TTC549 (cell line): ENCODE results near the gene BST1.

Experiments used
- FAIRE-seq: peaks from 2 replicates; lab custom pipeline; 2012; peaks lifted over from hg19 to GRCh38; lab: Jason Lieb, UNC

Gene BST1

GRCh38 chr4:15779809-15780208 lies 76.9 kb downstream of the BST1 start:
- FAIRE-seq, result no peak

DNA sequence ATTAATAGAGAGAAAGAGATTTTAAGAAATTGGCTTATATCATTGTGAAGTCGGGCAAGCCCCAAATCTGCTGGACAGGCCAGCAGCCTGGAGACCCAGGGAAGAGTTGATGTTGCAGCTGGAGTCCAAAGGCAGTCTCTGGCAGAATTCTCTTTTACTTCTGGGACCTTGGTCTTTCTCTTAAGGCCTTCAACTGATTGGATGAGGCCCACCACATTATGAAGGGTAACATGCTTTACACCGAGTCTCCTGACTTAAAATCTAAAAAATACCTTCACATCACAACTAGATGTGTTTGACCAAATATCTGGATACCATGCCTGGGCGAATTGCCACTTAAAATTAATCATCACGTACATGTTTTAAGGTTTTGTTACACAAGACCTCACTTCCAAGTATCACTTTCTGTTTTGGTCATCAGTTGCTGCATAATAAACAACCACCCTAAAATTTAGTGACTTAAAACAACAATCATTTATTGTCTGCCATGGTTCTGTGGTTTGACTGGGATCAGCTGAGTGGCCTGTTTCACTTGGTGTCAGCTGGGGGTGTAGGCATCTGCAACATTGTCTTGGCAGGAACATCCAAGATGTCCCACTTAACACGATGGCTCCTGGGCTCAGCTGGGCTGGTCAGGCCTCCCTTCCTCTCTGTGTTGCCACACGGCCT lies 78.7 kb downstream of the BST1 start:
- FAIRE-seq, result no peak
